IPS DF 4.7 (cell line): ENCODE data around the gene RDH5.

Experiments used
- DNase-seq: peaks from one replicate; pipeline ENCODE4 v3.0.0-alpha.2; 2013; ENCODE audit warnings: low spot score; ENCODE audit errors: extremely low read depth

RDH5 gene, protein sequence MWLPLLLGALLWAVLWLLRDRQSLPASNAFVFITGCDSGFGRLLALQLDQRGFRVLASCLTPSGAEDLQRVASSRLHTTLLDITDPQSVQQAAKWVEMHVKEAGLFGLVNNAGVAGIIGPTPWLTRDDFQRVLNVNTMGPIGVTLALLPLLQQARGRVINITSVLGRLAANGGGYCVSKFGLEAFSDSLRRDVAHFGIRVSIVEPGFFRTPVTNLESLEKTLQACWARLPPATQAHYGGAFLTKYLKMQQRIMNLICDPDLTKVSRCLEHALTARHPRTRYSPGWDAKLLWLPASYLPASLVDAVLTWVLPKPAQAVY

DNA sequence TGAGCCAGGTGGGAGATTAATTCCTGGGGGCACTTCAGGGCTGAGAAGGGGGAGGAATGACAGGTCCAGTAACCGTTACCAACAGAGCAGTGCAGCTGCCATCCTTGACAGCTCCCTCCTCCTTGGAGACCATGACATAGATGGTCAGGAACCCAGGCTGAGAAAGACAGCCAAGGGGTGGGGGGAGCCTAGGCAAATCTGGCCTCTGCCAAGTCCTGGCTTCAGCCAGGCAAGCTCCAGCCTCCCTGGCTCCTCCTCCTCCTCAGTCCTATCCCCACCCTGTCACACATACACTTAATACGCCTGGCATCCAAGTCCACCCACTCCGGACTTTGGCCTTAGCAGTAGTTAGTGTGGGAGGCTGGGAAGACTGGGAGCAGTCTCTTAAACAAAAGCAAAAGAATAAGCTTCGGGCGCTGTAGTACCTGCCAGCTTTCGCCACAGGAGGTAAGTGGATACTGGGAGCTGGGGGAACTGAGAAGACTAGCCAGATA, at the start of gene RDH5:
Gene RDH5, plus strand, starts transcription at position 323 of the 494 bp plus-strand sequence. CDS start 792 bp downstream, outside the sequence.
- no peak for DNase-seq

DNA sequence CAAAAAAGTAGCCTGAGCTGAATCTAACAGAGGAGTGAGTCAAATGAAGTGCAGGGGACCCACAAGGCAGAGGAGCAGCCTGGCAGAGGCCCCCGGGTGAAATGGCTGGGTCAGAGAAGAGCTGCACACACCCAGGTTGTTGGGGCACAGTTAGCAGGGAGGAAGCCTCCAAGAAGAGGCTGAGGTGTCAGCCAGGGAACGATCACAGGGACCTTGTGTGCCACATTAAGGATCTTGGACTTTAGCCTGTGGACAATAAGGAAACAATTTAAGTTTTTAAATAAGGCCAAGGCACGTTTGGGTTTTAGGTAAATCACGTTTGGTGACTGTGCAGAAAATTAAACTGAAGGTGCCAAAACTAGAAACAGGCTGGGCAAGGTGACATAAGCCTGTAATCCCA, 48.4 kb upstream of the RDH5 start:
- no peak for DNase-seq

DNA sequence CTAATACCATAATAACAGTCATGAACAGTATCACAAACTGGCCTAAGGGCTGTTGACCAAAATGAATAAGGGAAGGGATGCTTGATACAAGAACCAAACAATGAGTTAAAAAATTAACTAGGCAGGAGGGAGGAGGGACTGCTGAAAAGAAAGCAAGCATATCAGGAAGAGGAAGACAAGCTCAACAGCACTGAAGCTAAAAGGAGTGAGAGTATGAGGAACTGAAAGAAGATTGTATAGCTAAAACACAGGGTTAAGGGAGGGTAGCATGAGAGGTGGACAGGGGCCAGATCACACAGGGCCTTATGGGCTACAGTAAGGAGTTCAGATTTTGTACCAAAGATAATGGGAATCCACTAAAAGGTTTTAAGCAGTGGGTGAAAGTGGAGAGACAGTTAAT, 46.6 kb upstream of the RDH5 start:
- DNase-seq, result no peak

DNA sequence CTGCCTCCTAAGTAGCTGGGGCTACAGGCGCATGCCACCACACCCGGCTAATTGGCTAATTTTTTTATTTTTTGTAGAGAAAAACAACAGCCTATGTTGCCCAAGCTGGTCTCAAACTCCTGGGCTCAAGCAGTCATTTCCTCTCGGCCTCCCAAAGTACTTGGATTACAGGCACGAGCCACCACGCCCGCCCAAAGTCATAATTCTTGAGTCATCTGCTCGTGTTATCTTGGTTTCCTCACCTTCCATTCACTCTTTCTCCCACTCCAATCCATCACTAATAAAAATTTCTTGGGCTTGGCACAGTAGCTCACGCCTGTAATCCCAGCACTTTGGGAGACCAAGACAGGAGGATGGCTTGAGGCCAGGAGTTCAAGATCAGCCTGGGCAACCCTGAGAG, 44.5 kb upstream of the RDH5 start:
- DNase-seq, result no peak

DNA sequence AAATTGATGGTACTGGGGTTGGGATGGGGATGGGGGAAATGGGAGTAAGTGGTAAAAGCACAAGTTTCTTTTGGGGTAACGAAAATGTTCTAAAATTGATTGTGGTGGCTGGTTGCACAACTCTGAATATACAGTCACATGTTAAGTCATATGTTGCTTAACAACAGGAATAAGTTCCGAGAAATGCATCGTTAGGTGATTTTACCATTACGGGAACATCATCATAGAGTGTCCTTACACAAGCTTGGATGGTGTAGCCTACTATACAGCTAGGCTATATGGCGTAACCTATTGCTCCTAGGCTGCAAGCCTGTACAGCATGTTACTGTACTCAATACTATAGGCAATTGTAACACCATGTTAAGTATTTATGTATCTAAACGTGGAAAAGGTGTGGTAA, 43.5 kb upstream of the RDH5 start:
- DNase-seq, result no peak

DNA sequence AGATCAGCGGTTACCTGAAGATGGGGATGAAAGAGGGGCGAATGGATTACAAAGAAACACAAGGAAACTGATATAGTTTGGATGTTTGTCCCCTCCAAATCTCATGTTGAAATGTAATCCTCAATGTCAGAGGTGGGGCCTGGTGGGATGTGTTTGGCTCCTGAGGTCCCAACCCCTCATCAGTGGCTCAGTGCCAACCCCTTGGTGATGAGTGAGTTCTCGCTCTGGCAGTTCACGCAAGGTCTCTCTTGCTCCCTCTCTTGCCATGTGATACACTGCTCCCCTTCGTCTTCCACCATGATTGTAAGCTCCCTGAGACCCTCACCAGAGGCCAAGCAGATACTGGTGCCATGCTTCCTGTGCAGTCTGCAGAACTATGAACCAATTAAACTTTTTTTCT, 40.5 kb upstream of the RDH5 start:
- no peak for DNase-seq

DNA sequence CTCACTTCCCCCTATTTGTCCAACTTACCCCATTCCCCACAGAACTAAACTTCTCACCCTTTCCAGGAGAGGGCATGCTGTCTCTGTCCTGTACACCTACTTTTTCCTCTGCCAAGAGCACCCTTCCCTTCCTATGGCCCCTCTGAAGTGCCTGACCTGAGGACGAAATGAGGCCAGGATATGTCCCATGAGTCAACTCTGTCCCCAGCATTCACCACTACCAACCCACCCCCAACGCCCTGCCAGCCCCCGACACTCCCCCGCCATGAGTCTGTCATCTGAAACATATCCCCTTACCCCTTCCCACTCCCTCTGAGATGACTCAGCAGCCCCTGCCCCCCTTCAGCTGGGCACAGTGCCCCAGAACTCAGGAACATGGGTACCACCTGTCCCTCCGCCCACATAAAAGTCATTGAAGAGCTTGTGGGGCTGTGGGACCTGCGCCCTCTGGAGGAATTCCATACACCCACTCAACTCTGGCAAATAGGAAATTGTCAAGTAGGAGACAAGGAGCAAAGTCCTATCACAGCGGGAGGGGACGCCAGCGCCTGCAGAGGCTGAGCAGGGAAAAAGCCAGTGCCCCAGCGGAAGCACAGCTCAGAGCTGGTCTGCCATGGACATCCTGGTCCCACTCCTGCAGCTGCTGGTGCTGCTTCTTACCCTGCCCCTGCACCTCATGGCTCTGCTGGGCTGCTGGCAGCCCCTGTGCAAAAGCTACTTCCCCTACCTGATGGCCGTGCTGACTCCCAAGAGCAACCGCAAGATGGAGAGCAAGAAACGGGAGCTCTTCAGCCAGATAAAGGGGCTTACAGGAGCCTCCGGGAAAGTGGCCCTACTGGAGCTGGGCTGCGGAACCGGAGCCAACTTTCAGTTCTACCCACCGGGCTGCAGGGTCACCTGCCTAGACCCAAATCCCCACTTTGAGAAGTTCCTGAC, 38.8 kb upstream of the RDH5 start:
- DNase-seq, result peak; percentile 75

DNA sequence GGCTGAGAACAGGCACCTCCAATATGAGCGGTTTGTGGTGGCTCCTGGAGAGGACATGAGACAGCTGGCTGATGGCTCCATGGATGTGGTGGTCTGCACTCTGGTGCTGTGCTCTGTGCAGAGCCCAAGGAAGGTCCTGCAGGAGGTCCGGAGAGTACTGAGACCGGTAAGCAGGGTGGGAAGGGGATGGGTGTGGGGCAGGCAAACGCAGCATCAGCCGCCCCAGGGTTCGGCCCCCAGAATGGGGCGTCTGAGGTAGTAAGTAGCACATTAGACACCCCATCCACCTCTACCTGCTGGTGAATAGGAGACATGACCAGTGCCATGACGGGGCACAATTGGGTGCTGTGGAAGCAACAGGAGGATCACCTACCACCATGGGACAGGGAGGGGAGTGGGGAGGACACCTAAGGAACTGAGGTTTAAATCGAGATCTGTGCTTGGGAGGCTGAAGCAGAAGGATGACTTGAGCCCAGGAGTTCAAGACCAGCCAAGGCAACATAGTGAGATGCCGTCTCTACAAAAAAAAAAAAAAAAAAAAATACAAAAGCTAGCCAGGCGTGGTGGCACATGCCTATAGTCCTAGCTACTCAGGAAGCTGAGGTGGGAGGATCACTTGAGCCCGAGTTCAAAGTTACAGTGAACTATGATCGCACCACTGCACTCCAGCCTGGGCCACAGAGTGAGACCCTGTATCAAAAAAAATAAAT, 38.0 kb upstream of the RDH5 start:
- DNase-seq, result no peak

DNA sequence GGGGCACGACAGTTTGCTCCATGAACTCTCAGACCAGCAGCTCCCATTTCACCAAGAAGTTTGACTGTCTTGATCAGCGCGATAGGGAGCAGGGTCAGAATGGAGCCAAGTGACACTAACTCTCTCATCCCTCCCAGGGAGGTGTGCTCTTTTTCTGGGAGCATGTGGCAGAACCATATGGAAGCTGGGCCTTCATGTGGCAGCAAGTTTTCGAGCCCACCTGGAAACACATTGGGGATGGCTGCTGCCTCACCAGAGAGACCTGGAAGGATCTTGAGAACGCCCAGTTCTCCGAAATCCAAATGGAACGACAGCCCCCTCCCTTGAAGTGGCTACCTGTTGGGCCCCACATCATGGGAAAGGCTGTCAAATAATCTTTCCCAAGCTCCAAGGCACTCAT, 36.5 kb upstream of the RDH5 start:
- DNase-seq, result no peak

DNA sequence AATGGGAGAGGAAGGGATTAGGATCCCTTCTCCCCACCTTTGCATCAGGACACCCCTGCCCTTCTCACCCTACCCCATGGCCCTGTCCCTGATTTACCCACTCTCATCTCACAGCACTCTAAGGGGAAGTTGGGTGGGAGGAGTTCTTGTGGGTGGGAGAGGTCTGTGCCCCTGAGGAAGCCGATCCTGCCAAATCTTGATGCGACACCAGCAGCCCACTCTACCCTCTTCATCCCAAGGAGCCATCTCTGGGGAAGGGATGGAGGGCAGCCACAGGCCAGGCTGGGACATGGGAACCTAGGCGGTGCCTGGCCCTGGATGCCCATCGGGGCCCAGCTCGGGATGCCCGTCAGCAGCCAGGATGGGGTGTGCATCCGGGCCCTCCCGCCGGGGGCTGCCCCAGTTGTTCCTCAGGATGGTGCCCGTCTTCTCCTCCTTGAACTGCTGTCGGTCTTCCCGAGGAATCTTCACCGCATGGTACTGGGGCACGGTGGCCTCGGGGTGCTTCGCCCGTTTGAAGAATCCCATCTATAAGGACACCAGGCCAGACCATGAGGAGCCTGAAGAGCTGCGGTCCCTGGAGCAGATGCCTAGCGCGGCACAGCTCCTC, 35.3 kb upstream of the RDH5 start:
- no peak for DNase-seq

DNA sequence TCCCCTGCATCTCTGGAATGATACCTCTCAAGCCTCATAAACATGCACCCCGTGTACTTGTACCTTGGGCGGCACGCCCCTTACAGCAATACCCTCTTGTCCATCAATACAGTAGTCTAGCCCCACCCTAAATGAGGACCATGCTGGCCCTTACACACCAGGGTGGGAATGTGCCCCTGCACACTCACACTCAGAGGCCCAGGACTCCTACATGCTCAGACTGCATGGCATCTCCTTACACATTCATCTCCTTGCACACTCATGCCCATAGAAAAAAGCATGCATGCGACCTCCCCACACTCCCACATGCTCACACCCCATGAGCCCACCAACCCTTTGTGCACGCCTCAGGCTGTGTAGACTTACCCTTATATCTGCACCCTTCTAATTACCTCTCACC, 34.5 kb upstream of the RDH5 start:
- no peak for DNase-seq

DNA sequence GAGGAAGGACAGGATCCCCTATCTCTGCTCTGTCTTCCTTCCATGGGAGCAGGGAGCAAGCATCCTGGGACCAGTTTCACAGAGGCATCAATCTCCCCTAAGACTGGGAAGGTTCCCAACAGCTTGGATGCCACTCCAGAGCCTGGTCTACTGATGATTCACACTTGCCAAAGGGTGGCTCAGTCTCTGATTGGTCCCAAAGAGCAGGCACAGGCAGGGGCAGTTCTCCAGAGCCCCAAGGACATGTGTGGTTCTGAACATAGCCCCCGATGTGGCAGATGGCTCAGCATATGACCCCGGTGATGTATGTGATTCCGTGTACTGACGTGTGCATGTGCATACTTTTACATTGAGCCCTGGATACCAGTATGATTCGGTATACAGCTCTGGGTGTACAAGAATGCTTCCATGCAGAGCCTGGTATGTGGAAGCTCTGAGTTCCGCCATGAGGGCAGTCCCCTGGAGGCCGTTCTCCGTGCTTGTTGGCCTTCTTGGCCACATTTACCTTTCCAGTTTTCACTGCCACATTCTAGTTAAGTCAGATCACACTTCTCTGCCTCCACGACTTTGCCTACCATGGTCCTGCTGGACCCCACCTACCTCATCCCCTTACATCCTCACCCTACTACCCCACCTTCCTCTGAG, 33.7 kb upstream of the RDH5 start:
- no peak for DNase-seq

DNA sequence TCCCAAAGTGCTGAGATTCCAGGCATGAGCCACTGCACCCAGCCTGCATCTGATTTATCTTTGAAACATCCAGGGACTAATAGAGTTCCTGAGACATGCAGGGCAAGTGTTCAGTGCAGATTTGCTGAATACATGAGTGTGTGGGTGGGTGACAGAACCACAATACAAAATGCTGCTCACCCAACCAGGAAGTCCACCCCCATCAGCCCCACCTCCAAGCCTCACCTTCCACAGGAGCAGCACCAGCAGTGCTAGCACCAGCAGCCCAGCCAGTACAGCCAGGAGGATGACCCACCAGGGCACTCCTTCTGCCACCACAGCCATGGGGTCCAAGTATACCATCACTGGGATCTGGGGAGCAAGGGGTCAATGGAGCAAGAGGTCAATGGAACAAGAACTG, 32.4 kb upstream of the RDH5 start:
- no peak for DNase-seq

DNA sequence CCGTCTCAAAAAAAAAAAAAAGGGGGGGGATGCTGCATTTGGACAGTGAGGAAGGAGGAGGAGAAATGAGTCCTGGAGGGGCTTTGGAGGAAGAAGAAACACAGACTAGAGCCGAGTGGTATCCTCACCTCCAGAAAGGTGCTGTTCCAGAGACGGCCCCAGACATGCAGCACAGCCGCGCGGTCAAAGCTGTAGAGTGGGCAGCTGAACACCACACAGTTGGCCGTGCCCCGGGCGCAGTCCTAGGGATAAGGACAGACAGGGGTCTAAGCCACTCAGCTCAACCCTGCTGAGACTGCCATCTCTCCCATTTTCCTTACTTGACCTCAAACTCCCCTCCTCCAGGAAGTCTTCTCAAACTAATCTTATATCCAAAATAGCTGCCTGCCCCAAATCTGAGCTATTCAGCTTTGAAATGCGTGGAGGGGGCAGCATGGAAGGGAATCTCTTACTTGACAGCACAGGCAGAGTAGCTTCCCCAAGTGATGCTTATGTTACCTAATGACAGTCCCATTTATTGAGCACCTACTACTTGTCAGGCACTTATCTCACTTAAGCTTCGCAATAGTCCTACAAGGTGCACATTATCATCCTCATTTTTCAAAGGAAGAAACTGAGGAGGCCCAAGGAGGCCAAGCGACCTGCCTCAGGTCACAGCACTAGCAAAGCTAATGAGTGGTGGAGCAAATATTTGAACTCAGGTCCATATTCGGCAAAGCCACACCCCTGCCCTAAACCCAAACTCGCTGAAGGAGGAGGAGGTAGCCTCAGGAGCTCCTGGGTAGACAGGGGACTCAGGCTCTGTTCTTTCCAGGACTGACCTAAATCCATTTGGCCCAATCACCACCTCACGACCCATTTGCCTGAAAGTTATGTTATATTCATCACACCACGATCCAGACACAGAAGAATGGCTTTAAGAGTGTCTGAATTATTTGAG, 31.2 kb upstream of the RDH5 start:
- no peak for DNase-seq

DNA sequence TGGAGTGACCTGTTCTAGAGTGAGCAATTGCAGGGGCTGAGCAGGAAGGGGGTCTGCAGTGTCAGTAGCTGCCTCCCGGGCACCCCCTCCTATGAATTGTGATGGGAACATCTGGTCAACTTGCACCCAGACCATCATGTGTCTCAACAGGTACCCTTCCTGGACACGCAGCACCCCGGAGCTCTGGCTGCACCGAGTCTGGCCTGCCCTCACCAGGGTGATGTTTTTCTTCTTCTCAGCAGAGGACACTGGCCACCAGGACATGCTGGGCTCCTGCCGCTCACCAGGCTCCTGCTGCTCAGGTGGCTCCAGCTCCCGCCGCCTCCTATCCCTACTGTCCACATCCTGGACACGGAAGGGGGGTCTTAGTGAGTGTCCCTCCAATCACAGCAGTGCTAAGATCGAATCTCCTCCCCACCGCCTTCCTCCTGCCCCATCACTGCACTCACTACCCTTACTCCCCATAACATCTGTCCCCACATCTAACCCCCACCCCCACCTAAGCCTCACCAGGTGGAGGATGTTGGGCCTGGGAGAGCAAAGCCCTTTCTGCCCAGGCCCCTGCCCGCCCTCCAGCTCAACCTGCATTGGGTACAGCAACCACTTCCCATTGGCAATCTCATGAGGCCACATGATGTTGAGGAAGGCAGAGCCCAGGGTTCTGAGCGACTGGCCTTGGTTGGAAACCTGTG, 27.4 kb upstream of the RDH5 start:
- DNase-seq, result no peak

DNA sequence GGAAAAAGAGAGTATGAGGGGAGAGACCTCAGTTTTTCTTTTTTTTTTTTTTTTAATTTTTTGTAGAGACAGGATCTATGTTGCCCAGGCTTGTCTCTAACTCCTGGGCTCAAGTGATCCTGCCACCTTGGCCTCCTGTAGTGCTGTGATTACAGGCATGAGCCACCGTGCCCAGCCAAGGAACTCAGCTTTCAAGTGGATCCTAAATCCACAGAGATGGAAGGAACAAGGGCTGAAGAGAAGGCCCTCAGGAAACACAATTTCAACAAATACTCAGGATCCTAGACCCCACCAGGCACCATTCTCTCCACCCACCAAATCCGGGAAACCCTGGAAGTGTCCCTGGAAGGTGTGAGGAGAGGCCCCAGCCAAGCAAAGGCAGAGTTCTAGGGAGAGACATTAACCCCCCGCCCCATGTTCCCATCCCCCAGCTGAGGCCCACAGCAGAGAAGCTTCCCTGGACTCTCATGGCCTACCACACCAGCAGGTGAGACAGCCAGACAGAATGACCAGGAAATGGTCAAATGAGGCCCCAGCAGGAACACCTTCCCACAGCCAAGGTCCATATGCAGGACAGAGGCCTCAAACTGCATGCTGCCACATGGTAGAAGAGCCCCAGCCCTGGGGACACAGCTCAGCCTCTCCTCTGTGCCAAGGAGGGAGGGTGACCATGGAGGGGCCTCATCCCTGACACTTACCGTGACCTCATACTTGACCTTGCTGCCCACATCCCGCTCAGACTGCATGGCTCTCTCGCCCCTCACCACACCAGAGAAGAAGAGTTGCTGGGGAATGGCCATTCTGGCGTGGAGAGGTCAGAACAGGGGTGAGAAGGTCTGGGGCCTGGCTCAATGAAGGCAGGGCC, 26.6 kb upstream of the RDH5 start:
- no peak for DNase-seq

DNA sequence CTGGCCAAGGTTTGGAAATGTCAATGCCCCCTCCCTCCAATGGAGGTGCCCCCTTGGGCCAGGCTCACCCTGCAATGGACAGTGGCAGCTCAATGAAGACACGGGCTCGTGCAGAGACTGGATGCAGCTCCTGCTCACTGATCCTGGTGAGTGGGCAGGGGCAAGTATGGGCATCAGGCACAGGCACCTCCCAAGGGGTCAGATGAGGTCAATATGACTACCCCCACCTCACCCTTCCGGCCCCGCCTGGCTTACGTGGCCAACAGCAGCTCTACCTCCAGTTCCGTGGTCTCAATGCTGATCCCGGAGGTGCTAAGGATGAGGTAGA, 26.0 kb upstream of the RDH5 start:
- DNase-seq, result no peak

DNA sequence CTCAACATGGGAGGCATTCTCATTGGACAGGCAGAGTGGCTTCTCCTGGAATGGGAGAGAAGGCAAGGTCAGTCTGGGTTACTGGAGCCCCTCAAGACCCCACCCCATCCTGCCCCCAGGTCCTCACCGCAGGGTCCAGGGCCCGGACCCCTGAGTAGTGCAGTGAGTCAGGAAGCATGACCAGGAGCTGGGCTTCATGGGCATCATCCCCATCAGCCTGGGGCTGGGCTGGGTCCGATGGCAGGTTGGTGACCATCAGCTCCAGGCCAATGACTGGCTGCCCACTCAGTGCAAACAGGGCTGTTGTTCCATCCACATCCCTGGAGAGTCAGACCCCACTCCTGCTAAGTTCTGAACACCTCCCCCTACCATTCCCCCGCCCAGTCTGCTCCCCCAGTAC, 25.5 kb upstream of the RDH5 start:
- DNase-seq, result no peak
